Prostate gland (tissue), 2 donors: ENCODE data around the gene NT5DC4. TPM values are rescaled to one million over a fixed set of nuclear protein-coding genes. Genes with fewer than 3 reads are reported as not detected.
A peak's percentile ranks its signal among the peaks of the same experiment; 100 is the strongest.

Experiments used
- DNase-seq: peaks from one replicate; pipeline ENCODE4 v3.0.0-alpha.2; 2019; ENCODE audit warnings: low spot score
- H3K27ac ChIP-seq, 2 donors: fragments of 200-600 bp; sonication (generic); 2 replicates each; pipeline ENCODE4 v1.5.1; 2017 to 2019
- H3K27me3 ChIP-seq: fragments of 200-600 bp; sonication (generic); replicated peaks from 2 replicates; pipeline ENCODE4 v1.5.1; 2019; ENCODE audit not compliant: insufficient read depth
- H3K36me3 ChIP-seq, 2 donors: fragments of 200-600 bp; sonication (generic); 1 replicate in 1 of 2; 2 replicates in 1 of 2; pipeline versions ENCODE4 v1.5.1 to v1.8.1; 2017 to 2019
- H3K4me1 ChIP-seq: fragments of 200-600 bp; sonication (generic); replicated peaks from 2 replicates; pipeline ENCODE4 v1.5.1; 2019
- H3K4me3 ChIP-seq, 2 donors: fragments of 200-600 bp; sonication (generic); 2 replicates each; pipeline ENCODE4 v1.5.1; 2017 to 2019
- H3K9me3 ChIP-seq: fragments of 200-600 bp; sonication (generic); 2 replicates; pipeline ENCODE4 v1.5.1; 2017
- CTCF ChIP-seq, 4 experiments: fragments of 200-600 bp in 2 of 4; fragments of 450-650 bp in 2 of 4; sonication (generic) in 2 of 4; IDR thresholded peaks; 1 replicate in 3 of 4; 2 replicates in 1 of 4; pipeline ENCODE4 v1.5.1; 2016 to 2019; ENCODE audit warnings: antibody characterized with exemption in 4 of 4, mild to moderate bottlenecking in 2 of 4, moderate library complexity in 2 of 4
- POLR2A ChIP-seq: fragments of 450-650 bp; IDR thresholded peaks from one replicate; pipeline ENCODE4 v1.6.1; 2016; ENCODE audit warnings: antibody characterized with exemption, mild to moderate bottlenecking
- POLR2AphosphoS5 ChIP-seq: sonication (generic); formaldehyde crosslinking; IDR thresholded peaks from one replicate; pipeline ENCODE4 v1.6.1; 2017; ENCODE audit warnings: antibody characterized with exemption
- WGBS: methylation state at CpG from one replicate; pipeline ENCODE4 v1.1.5; 2018; 5-methylcytosine and 5-hydroxymethylcytosine counted together
- intact Hi-C: fragments of 100-400 bp; cut with DNase I; formaldehyde crosslinking; loops from one replicate; pipeline ENCODE4 v1.14.2; 2022
- total RNA-seq, 2 donors: library from RNA; depleted of rRNA; stranded (reverse); fragments of >200 nt; gene quantifications; one replicate each; pipeline ENCODE4 v1.1.0, GENCODE V29; 2016

The NT5DC4 gene
- total RNA-seq, 2 donors from 2014 or later: 0.23 TPM; not detected in 1

GRCh38 chr2:112760149-112760548 is 39.3 kb downstream of the NT5DC4 start:
- TF ChIP-seq CTCF (IDR thresholded peaks at IDR 0.05): no peak
- no peak for TF ChIP-seq POLR2A
- TF ChIP-seq POLR2AphosphoS5: no peak
- Histone ChIP-seq H3K9me3 (no peaks in the 10 kb centered on the region), H3K4me1 (no peaks in the 10 kb centered on the region), H3K4me3 (no peak overlapping the region), H3K27me3 (no peaks in the 10 kb centered on the region), H3K27ac (no peak overlapping the region), H3K36me3 (no peaks in the 10 kb centered on the region)
- DNase-seq: no peak
- intact Hi-C loops: no loop called here
- 80% methylated on average over 1 of the region's 1 CpG for WGBS

- Histone ChIP-seq H3K9me3 (no peaks in the 10 kb centered on the region), H3K4me1 (no peaks in the 10 kb centered on the region), H3K27me3 (no peaks in the 10 kb centered on the region), H3K4me3 (no peak overlapping the region), H3K27ac (no peak overlapping the region), H3K36me3 (no peaks in the 10 kb centered on the region)
- 87% methylated on average over 4 of the region's 4 CpGs for WGBS
- intact Hi-C loops: no loop called here
- TF ChIP-seq POLR2AphosphoS5 (no peak), CTCF (IDR thresholded peaks at IDR 0.05) (no peak), POLR2A (no peak)
- no peak for DNase-seq
These were observed 41.5 kb downstream of the NT5DC4 start for GRCh38 chr2:112762276-112762675.

- Histone ChIP-seq H3K27ac (no peak within 1 kb of the TSS), H3K9me3 (no peaks in the 10 kb centered on the region), H3K4me3 (peak within 1 kb of the TSS; percentile 46 to 47), H3K27me3 (no peaks in the 10 kb centered on the region), H3K4me1 (no peaks in the 10 kb centered on the region), H3K36me3 (no peaks in the 10 kb centered on the region)
- TF ChIP-seq POLR2A: no peak
- peak in 1 of 4 experiments; percentile 19 for TF ChIP-seq CTCF (IDR thresholded peaks at IDR 0.05)
- TF ChIP-seq POLR2AphosphoS5: peak; percentile 86
- intact Hi-C loops: no loop called here
- under 1% methylated on average over 78 of the region's 79 CpGs for WGBS
- DNase-seq: peak; percentile 94
These were observed 43.5 kb downstream of the NT5DC4 start, which contains the start of gene CKAP2L for GRCh38 chr2:112764071-112765044. TSS of gene CKAP2L (minus strand) at chr2:112764609. CDS start at chr2:112764598, 11 bp downstream.

GRCh38 chr2:112765251-112765650 is 44.4 kb downstream of the NT5DC4 start:
- Histone ChIP-seq H3K36me3 (no peaks in the 10 kb centered on the region), H3K4me3 (peak overlapping the region; percentile 46 to 47), H3K9me3 (no peaks in the 10 kb centered on the region), H3K27ac (no peak overlapping the region), H3K4me1 (no peaks in the 10 kb centered on the region), H3K27me3 (no peaks in the 10 kb centered on the region)
- intact Hi-C loops: no loop called here
- WGBS: 44% methylated on average over 4 of the region's 4 CpGs
- no peak for DNase-seq
- TF ChIP-seq POLR2AphosphoS5 (no peak), CTCF (IDR thresholded peaks at IDR 0.05) (no peak), POLR2A (no peak)
